ENCODE data around the gene HPS5. TPM values are rescaled to one million over a fixed set of nuclear protein-coding genes. Genes with fewer than 3 reads are reported as not detected.
"Not testable (repeated sequence)": the region's sequence is repeated elsewhere in the genome, so short reads cannot be mapped to it uniquely, and the experiment has no call there.

The HPS5 gene
- total RNA-seq, 2 experiments from 2014 or later: 23.0 to 29.9 TPM

- no TSS peak for BruUV-seq (replicated peaks)
- no peak for TF ChIP-seq CTCF (conservative IDR thresholded peaks at IDR 0.05; ENCODE audit: low read length)
- no peak for TF ChIP-seq EZH2phosphoT487 (IDR thresholded peaks at IDR 0.05; ENCODE audit: borderline replicate concordance, low read depth, low read length)
- Histone ChIP-seq H3K27ac (ENCODE audit: low read depth, low read length, poor library complexity, severe bottlenecking) (no peak overlapping the region), H3K9me2 (ENCODE audit: insufficient read depth, low read length) (no peaks in the 10 kb centered on the region), H3K79me2 (ENCODE audit: insufficient read depth, low read depth, low read length) (no peaks in the 10 kb centered on the region), H4K20me1 (ENCODE audit: insufficient read depth, low read length) (no peaks in the 10 kb centered on the region), H3K36me3 (ENCODE audit: insufficient read depth, low read length) (no peaks in the 10 kb centered on the region), H3K4me3 (ENCODE audit: low read depth, low read length, poor library complexity, severe bottlenecking) (no peak overlapping the region), H3K9me3 (ENCODE audit: low read length) (no peaks in the 10 kb centered on the region), H3K4me2 (ENCODE audit: low read length) (no peak overlapping the region), H2AFZ (ENCODE audit: low read length) (no peak overlapping the region), H3K4me1 (ENCODE audit: insufficient read depth, low read length, poor library complexity, severe bottlenecking) (no peaks in the 10 kb centered on the region)
- intact Hi-C loops (cut with micrococcal nuclease; ENCODE audit: unreplicated experiment): no loop called here
- POLR2A ChIA-PET: interaction anchor here (2.0 kb wide), 1 partner anchor 11 kb away, joined by 7 read pairs; no protein-coding TSS in a partner anchor
- CTCF ChIA-PET (ENCODE audit: unreplicated experiment): no interaction called here
- DNase-seq (ENCODE audit: low spot score): no peak
Measured at GRCh38 chr11:18253233-18253632, 68.7 kb downstream of the HPS5 start.

GRCh38 chr11:18248561-18248960 is 73.4 kb downstream of the HPS5 start, which contains the start of gene SAA2:
SAA2 (minus strand) TSS chr11:18248668; CDS start chr11:18248011, 657 bp downstream.
- Histone ChIP-seq H3K4me1 (ENCODE audit: insufficient read depth, low read length, poor library complexity, severe bottlenecking) (peaks cover 21% of the 10 kb centered on the region), H3K79me2 (ENCODE audit: insufficient read depth, low read depth, low read length) (no peaks in the 10 kb centered on the region), H3K27ac (ENCODE audit: low read depth, low read length, poor library complexity, severe bottlenecking) (no peak within 1 kb of the TSS), H4K20me1 (ENCODE audit: insufficient read depth, low read length) (no peaks in the 10 kb centered on the region), H3K4me3 (ENCODE audit: low read depth, low read length, poor library complexity, severe bottlenecking) (no peak within 1 kb of the TSS), H3K36me3 (ENCODE audit: insufficient read depth, low read length) (no peaks in the 10 kb centered on the region), H2AFZ (ENCODE audit: low read length) (no peak within 1 kb of the TSS), H3K4me2 (ENCODE audit: low read length) (no peak within 1 kb of the TSS), H3K9me2 (ENCODE audit: insufficient read depth, low read length) (no peaks in the 10 kb centered on the region), H3K9me3 (ENCODE audit: low read length) (peaks cover 7% of the 10 kb centered on the region; the same call in 1 of the 2 replicates)
- intact Hi-C loops (cut with micrococcal nuclease; ENCODE audit: unreplicated experiment): no loop called here
- TF ChIP-seq EZH2phosphoT487 (IDR thresholded peaks at IDR 0.05; ENCODE audit: borderline replicate concordance, low read depth, low read length) (no peak), CTCF (conservative IDR thresholded peaks at IDR 0.05; ENCODE audit: low read length) (no peak)
- no peak for DNase-seq (ENCODE audit: low spot score)
- BruUV-seq (replicated peaks): no TSS peak
- ChIA-PET CTCF (ENCODE audit: unreplicated experiment) (interaction anchor here (0.6 kb wide), 1 partner anchor 726 kb away, joined by 3 read pairs; no protein-coding TSS in a partner anchor), POLR2A (no interaction called here)

- H3K36me3 ChIP-seq (ENCODE audit: insufficient read depth, low read length); CTCF ChIA-PET (ENCODE audit: unreplicated experiment); H3K79me2 ChIP-seq (ENCODE audit: insufficient read depth, low read depth, low read length); H3K4me3 ChIP-seq (ENCODE audit: low read depth, low read length, poor library complexity, severe bottlenecking); BruUV-seq (replicated peaks); H3K9me2 ChIP-seq (ENCODE audit: insufficient read depth, low read length); H3K4me2 ChIP-seq (ENCODE audit: low read length); H2AFZ ChIP-seq (ENCODE audit: low read length); intact Hi-C loops (cut with micrococcal nuclease; ENCODE audit: unreplicated experiment); H4K20me1 ChIP-seq (ENCODE audit: insufficient read depth, low read length); POLR2A ChIA-PET; DNase-seq (ENCODE audit: low spot score); H3K27ac ChIP-seq (ENCODE audit: low read depth, low read length, poor library complexity, severe bottlenecking): not testable (repeated sequence)
- peaks cover 21% of the 10 kb centered on the region for H3K4me1 ChIP-seq (ENCODE audit: insufficient read depth, low read length, poor library complexity, severe bottlenecking)
- peaks cover 13% of the 10 kb centered on the region; the same call in 1 of the 2 replicates for H3K9me3 ChIP-seq (ENCODE audit: low read length)
Measured at GRCh38 chr11:18247191-18247581, 74.8 kb downstream of the HPS5 start.

GRCh38 chr11:18246379-18247190 is 75.4 kb downstream of the HPS5 start:
- Histone ChIP-seq H3K4me1 (ENCODE audit: insufficient read depth, low read length, poor library complexity, severe bottlenecking) (peaks cover 21% of the 10 kb centered on the region), H3K4me2 (ENCODE audit: low read length) (peak overlapping the region; percentile 24; the same call in 1 of the 2 replicates), H2AFZ (ENCODE audit: low read length) (peak overlapping the region; percentile 67; the same call in 1 of the 2 replicates), H3K9me3 (ENCODE audit: low read length) (peaks cover 13% of the 10 kb centered on the region; the same call in 1 of the 2 replicates)
- H3K9me2 ChIP-seq (ENCODE audit: insufficient read depth, low read length); H3K4me3 ChIP-seq (ENCODE audit: low read depth, low read length, poor library complexity, severe bottlenecking); H3K36me3 ChIP-seq (ENCODE audit: insufficient read depth, low read length); CTCF ChIA-PET (ENCODE audit: unreplicated experiment); intact Hi-C loops (cut with micrococcal nuclease; ENCODE audit: unreplicated experiment); H3K79me2 ChIP-seq (ENCODE audit: insufficient read depth, low read depth, low read length); H4K20me1 ChIP-seq (ENCODE audit: insufficient read depth, low read length); DNase-seq (ENCODE audit: low spot score); H3K27ac ChIP-seq (ENCODE audit: low read depth, low read length, poor library complexity, severe bottlenecking); BruUV-seq (replicated peaks): not testable (repeated sequence)
- POLR2A ChIA-PET: interaction anchor here (0.6 kb wide), 1 partner anchor 141 kb away, joined by 3 read pairs; no protein-coding TSS in a partner anchor

Measured in OCI-LY7 (cell line).